Spleen (tissue), 11 donors: ENCODE measurements around the gene BCAR1. TPM values are rescaled to one million over a fixed set of nuclear protein-coding genes. Genes with fewer than 3 reads are reported as not detected.

ENCODE experiments used
- DNase-seq: peaks from one replicate; pipeline ENCODE4 v3.0.0-alpha.2; 2020
- H3K27ac ChIP-seq, 8 donors: fragments of 200-600 bp; sonication (generic) in 7 of 8; 1 replicate in 4 of 8; 2 replicates in 4 of 8; pipeline versions ENCODE4 v1.5.0 to v1.8.0; 2016 to 2021; ENCODE audit warnings: inconsistent platforms in 4 of 8, mild to moderate bottlenecking in 4 of 8, moderate library complexity in 1 of 8
- H3K27me3 ChIP-seq, 7 donors: fragments of 200-600 bp; sonication (generic) in 6 of 7; replicated peaks in 1 of 7; 1 replicate in 4 of 7; 2 replicates in 3 of 7; pipeline versions ENCODE4 v1.5.0 to v1.8.0; 2016 to 2021; ENCODE audit warnings: inconsistent platforms in 3 of 7, mild to moderate bottlenecking in 1 of 7
- H3K36me3 ChIP-seq, 6 donors: fragments of 200-600 bp; sonication (generic) in 5 of 6; 1 replicate in 4 of 6; 2 replicates in 2 of 6; pipeline versions ENCODE4 v1.5.0 to v1.8.0; 2016 to 2021; ENCODE audit warnings: inconsistent platforms in 2 of 6
- H3K4me1 ChIP-seq, 6 donors: fragments of 200-600 bp; sonication (generic) in 5 of 6; 1 replicate in 3 of 6; 2 replicates in 3 of 6; pipeline versions ENCODE4 v1.5.0 to v1.8.0; 2016 to 2021; ENCODE audit warnings: inconsistent platforms in 3 of 6
- H3K4me3 ChIP-seq, 8 donors: fragments of 200-600 bp; sonication (generic) in 7 of 8; 1 replicate in 4 of 8; 2 replicates in 4 of 8; pipeline versions ENCODE4 v1.5.0 to v1.8.0; 2016 to 2021; ENCODE audit warnings: inconsistent platforms in 4 of 8, mild to moderate bottlenecking in 4 of 8, moderate library complexity in 2 of 8
- H3K9me3 ChIP-seq, 8 donors: fragments of 200-600 bp; sonication (generic) in 7 of 8; 1 replicate in 4 of 8; 2 replicates in 4 of 8; pipeline versions ENCODE4 v1.5.0 to v1.8.0; 2016 to 2021; ENCODE audit warnings: inconsistent platforms in 4 of 8
- CTCF ChIP-seq, 11 experiments: fragments of 200-600 bp in 7 of 11; fragments of 450-650 bp in 4 of 11; sonication (generic) in 4 of 11; IDR thresholded peaks in 8 of 11; conservative IDR thresholded peaks in 3 of 11; 1 replicate in 7 of 11; 2 replicates in 4 of 11; pipeline versions ENCODE4 v1.4.0 to v1.8.0; 2016 to 2021; ENCODE audit warnings: antibody characterized with exemption in 11 of 11, inconsistent platforms in 4 of 11, mild to moderate bottlenecking in 1 of 11
- POLR2A ChIP-seq, 3 donors: fragments of 450-650 bp; IDR thresholded peaks; one replicate each; pipeline ENCODE4 v1.5.1; 2017; ENCODE audit warnings: antibody characterized with exemption in 3 of 3, mild to moderate bottlenecking in 1 of 3
- POLR2AphosphoS5 ChIP-seq, 3 donors: sonication (generic); formaldehyde crosslinking; IDR thresholded peaks; one replicate each; pipeline ENCODE4 v1.5.1; 2017; ENCODE audit warnings: antibody characterized with exemption in 3 of 3
- WGBS, 5 donors: extraction: QIAGEN DNeasy Blood & Tissue Kit in 3 of 5; methylation state at CpG; one replicate each; pipeline versions ENCODE4 v1.1.5 to v1.1.7; 2013 to 2018; 5-methylcytosine and 5-hydroxymethylcytosine counted together
- intact Hi-C: fragments of 100-400 bp; cut with DNase I; formaldehyde crosslinking; loops from one replicate; pipeline ENCODE4 v1.15.0; 2023; ENCODE audit warnings: low total_unique reads
- polyA plus RNA-seq, 3 donors: library from polyadenylated mRNA; stranded (reverse); fragments of 200-250 nt; gene quantifications; one replicate each; pipeline ENCODE4 v1.2.1, GENCODE V29; 2013
- total RNA-seq, 7 donors: library from RNA; depleted of rRNA in 3 of 7; stranded (reverse); fragments of >200 nt in 3 of 7; fragmentation: NEBNext Ultra II Directional in 4 of 7; extraction: Animal tissue kit (Norgen Biotek cat#: 25700) in 4 of 7; gene quantifications; one replicate each; pipeline versions ENCODE4 v1.1.0 to v1.2.1, GENCODE V29; 2016 to 2021
- donor health status: healthy with polysubstance abuse.
- donor health status: DM: no; HTN: no; CAD: no; lungs with moderate emphysema.
- donor health status: DM: no; HTN: no; CAD: no.
- donor health status: Bipolar disorder and iron deficiency.
- donor health status: healthy.
- donor health status: DM: no; HTN: no; CAD: no.
- donor health status: DM: yes; HTN: yes; CAD: no.

The BCAR1 gene
- total and polyA plus RNA-seq, 10 donors: 14.6 to 164 (median 71.9) TPM

- intact Hi-C loops: no loop called here
- no peak for DNase-seq
Measured at GRCh38 chr16:75193265-75193650, 58.2 kb downstream of the BCAR1 start.

GRCh38 chr16:75192606-75193264, 58.7 kb downstream of the BCAR1 start:
- Histone ChIP-seq H3K27me3 (peaks cover 0 to 40% (median 7%) of the 10 kb centered on the region in 7 donors), H3K4me1 (peaks cover 0 to under 1% (median 0%) of the 10 kb centered on the region in 6 donors), H3K36me3 (no peaks in the 10 kb centered on the region), H3K27ac (no peak overlapping the region), H3K9me3 (no peaks in the 10 kb centered on the region), H3K4me3 (no peak overlapping the region)
- no peak for TF ChIP-seq POLR2AphosphoS5 (IDR thresholded peaks at IDR 0.05)
- TF ChIP-seq POLR2A (IDR thresholded peaks at IDR 0.05): no peak
- no peak for TF ChIP-seq CTCF (IDR thresholded peaks at IDR 0.05 in 8 of 11, conservative IDR thresholded peaks at IDR 0.05 in 3 of 11)
- DNase-seq: no peak
- intact Hi-C loops: no loop called here
- 91 to 94% (median 92%) methylated on average over 21 of the region's 21 CpGs for WGBS, 5 donors

More at GRCh38 chr16:75193265-75193650, 58.2 kb downstream of the BCAR1 start:
- no peaks in the 10 kb centered on the region for H3K36me3 ChIP-seq
- H3K9me3 ChIP-seq: no peaks in the 10 kb centered on the region
- H3K27ac ChIP-seq: no peak overlapping the region
- H3K4me3 ChIP-seq: no peak overlapping the region
- 88 to 98% (median 91%) methylated on average over 4 of the region's 4 CpGs for WGBS, 5 donors
- TF ChIP-seq POLR2A (IDR thresholded peaks at IDR 0.05): no peak
- no peak for TF ChIP-seq CTCF (IDR thresholded peaks at IDR 0.05 in 8 of 11, conservative IDR thresholded peaks at IDR 0.05 in 3 of 11)
- no peak for TF ChIP-seq POLR2AphosphoS5 (IDR thresholded peaks at IDR 0.05)
- H3K4me1 ChIP-seq: peaks cover 0 to 6% (median 0%) of the 10 kb centered on the region in 6 donors
- H3K27me3 ChIP-seq: peaks cover 0 to 46% (median 8%) of the 10 kb centered on the region in 7 donors

GRCh38 chr16:75189638-75190245, 61.7 kb downstream of the BCAR1 start:
- Histone ChIP-seq H3K36me3 (no peaks in the 10 kb centered on the region), H3K4me1 (no peaks in the 10 kb centered on the region), H3K4me3 (no peak overlapping the region), H3K27ac (no peak overlapping the region), H3K27me3 (peaks cover 0 to 21% (median 0%) of the 10 kb centered on the region in 7 donors), H3K9me3 (no peaks in the 10 kb centered on the region)
- TF ChIP-seq POLR2A (IDR thresholded peaks at IDR 0.05): no peak
- no peak for TF ChIP-seq CTCF (IDR thresholded peaks at IDR 0.05 in 8 of 11, conservative IDR thresholded peaks at IDR 0.05 in 3 of 11)
- TF ChIP-seq POLR2AphosphoS5 (IDR thresholded peaks at IDR 0.05): no peak
- intact Hi-C loops: no loop called here
- 79 to 87% (median 83%) methylated on average over 8 of the region's 8 CpGs for WGBS, 5 donors
- DNase-seq: no peak

- 87 to 93% (median 89%) methylated on average over 14 of the region's 14 CpGs for WGBS, 5 donors
- DNase-seq: no peak
- peaks cover 0 to 21% (median 0%) of the 10 kb centered on the region in 7 donors for H3K27me3 ChIP-seq
- no peaks in the 10 kb centered on the region for H3K36me3 ChIP-seq
- H3K4me3 ChIP-seq: no peak overlapping the region
- intact Hi-C loops: no loop called here
- H3K9me3 ChIP-seq: no peaks in the 10 kb centered on the region
- TF ChIP-seq POLR2A (IDR thresholded peaks at IDR 0.05): no peak
- TF ChIP-seq CTCF (IDR thresholded peaks at IDR 0.05 in 8 of 11, conservative IDR thresholded peaks at IDR 0.05 in 3 of 11): no peak
- TF ChIP-seq POLR2AphosphoS5 (IDR thresholded peaks at IDR 0.05): no peak
- no peaks in the 10 kb centered on the region for H3K4me1 ChIP-seq
- H3K27ac ChIP-seq: no peak overlapping the region
Measured at GRCh38 chr16:75188832-75189477, 62.5 kb downstream of the BCAR1 start.
